Measurements from ENCODE around the gene DNAH10. TPM values are rescaled to one million over a fixed set of nuclear protein-coding genes. Genes with fewer than 3 reads are reported as not detected.
A peak's percentile ranks its signal among the peaks of the same experiment; 100 is the strongest.

Gene DNAH10, protein sequence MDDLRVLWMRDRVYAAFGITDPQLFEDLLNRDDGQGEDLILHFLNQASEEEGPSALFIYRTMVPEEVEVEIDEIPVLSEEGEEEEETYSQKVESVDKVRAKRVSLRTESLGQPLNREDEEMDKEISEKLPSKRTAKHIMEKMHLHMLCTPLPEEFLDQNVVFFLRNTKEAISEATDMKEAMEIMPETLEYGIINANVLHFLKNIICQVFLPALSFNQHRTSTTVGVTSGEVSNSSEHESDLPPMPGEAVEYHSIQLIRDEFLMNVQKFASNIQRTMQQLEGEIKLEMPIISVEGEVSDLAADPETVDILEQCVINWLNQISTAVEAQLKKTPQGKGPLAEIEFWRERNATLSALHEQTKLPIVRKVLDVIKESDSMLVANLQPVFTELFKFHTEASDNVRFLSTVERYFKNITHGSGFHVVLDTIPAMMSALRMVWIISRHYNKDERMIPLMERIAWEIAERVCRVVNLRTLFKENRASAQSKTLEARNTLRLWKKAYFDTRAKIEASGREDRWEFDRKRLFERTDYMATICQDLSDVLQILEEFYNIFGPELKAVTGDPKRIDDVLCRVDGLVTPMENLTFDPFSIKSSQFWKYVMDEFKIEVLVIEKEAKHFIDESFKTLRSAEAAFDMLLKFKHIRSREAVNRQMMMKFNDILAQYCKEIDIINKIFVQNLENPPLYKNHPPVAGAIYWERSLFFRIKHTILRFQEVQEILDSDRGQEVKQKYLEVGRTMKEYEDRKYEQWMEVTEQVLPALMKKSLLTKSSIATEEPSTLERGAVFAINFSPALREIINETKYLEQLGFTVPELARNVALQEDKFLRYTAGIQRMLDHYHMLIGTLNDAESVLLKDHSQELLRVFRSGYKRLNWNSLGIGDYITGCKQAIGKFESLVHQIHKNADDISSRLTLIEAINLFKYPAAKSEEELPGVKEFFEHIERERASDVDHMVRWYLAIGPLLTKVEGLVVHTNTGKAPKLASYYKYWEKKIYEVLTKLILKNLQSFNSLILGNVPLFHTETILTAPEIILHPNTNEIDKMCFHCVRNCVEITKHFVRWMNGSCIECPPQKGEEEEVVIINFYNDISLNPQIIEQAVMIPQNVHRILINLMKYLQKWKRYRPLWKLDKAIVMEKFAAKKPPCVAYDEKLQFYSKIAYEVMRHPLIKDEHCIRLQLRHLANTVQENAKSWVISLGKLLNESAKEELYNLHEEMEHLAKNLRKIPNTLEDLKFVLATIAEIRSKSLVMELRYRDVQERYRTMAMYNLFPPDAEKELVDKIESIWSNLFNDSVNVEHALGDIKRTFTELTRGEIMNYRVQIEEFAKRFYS (N-terminal part only)
- total RNA-seq (2014; rRNA removed; shearing (Covaris generic)) (0.11 and 0.13 TPM in 2 replicates), polyA plus RNA-seq (2016; fragmentation: Nextera tagmentation; extraction: Ambion mirVana) (0.32 and 0.44 TPM in 2 replicates)

DNA sequence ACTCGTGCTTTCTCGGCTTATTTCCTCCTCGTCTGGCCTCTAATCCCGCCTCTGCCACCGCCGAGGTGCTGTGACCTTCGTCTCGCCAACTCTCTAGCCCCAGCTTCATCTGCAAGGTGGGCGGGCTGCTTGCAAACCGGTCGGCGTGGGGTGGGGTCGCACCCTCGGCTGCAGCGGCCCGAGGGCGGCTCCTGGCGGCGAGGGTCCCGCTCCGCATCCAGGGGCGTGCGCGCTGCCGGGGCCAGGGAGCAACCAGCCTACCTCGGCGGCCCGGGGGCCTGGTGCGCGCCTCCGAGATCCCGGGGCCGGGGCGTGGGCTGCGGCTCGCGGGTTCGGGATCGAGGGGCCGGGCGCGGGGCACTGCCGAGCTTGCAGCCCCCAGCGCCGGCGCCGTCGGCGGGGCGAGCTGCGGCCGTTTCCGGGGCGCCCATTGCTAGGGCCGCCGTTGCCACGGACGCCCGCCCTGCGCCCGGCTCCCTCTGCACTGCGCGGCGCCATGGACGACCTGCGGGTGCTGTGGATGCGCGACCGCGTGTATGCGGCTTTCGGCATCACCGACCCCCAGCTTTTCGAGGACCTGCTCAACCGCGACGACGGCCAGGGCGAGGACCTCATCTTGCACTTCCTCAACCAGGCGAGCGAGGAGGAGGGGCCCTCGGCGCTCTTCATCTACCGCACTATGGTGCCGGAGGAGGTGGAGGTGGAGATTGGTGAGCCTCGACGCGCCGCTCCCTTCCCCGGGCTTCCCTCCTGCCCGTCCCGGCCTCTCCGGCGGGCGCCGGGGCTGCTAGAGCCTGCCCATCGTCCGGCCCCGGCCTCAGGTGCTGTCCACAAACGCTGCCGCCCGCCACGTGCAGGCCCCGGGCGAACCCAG lies at the start of gene DNAH10:
DNAH10 (plus strand) TSS at position 461 of the 874 bp plus-strand sequence; CDS start at position 497, 36 bp downstream.
- Histone ChIP-seq H3K27ac (no peak within 1 kb of the TSS), H3K9ac (no peak within 1 kb of the TSS), H3F3A (ENCODE audit: insufficient read depth) (no peaks in the 10 kb centered on the region), H3K79me2 (ENCODE audit: insufficient read depth) (no peaks in the 10 kb centered on the region), H2AFZ (peak within 1 kb of the TSS; percentile 68), H3K4me1 (ENCODE audit: insufficient read depth) (0 out of 2 replicates have a peak, but pooled peaks cover 3% of the 10 kb centered on the region), H3K36me3 (ENCODE audit: low read depth) (peaks cover 6% of the 10 kb centered on the region; the same call in 1 of the 2 replicates), H3K27me3 (replicated peaks; ENCODE audit: insufficient read depth) (no peaks in the 10 kb centered on the region), H3K4me2 (ENCODE audit: unreplicated experiment) (peak within 1 kb of the TSS; percentile 61), H3K9me2 (ENCODE audit: insufficient read depth) (no peaks in the 10 kb centered on the region), H4K20me1 (ENCODE audit: insufficient read depth) (no peaks in the 10 kb centered on the region), H3K9me3 (ENCODE audit: low read depth) (no peaks in the 10 kb centered on the region), H3K4me3 (peak within 1 kb of the TSS; percentile 61)
- 7 to 9% methylated on average over 61 to 89 of the region's 105 CpGs for WGBS, 2 experiments (ENCODE audit: low coverage in 1 of 2, low lambda C conversion rate in 2 of 2, missing lambda C conversion rate in 2 of 2)
- no peak for TF ChIP-seq EZH2 (IDR thresholded peaks at IDR 0.05; ENCODE audit: insufficient read depth, poor library complexity, severe bottlenecking)
- TF ChIP-seq EZH2phosphoT487 (IDR thresholded peaks at IDR 0.05; ENCODE audit: insufficient read depth, low read depth) = no peak
- in situ Hi-C loops (cut with MboI) = no loop called here
- DNase-seq = peak; percentile 52

DNA sequence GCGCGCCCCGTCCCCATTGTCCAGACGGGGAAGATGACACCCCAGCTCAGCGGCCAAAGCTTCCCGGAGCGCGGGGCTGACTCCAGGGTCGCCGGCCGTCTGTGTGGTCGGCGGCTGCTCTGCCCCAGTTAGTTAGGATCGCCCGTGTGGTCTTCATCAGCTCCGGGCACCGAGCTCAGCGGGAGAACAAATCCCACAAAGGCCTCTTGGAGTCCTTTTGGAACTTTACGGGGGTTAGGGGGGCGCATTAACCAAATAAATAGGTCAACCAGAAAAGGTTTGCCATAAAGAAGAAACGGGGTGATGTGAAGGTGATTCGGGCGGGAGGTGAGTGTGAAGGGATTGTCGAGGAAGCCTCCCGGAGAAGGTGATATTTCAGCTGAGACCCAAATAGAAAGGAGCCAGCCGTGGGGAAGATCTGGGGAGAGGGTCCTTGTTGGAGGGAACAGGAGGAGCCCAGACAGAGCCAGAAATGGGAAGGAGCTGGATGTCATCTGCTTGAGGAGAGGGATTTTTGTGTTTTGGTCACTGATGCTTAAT lies 49.3 kb upstream of the DNAH10 start:
- Histone ChIP-seq H3K9me3 (ENCODE audit: low read depth) (no peaks in the 10 kb centered on the region), H3K4me2 (ENCODE audit: unreplicated experiment) (peak overlapping the region; percentile 91), H3K9ac (peak overlapping the region; percentile 87), H3K36me3 (ENCODE audit: low read depth) (no peaks in the 10 kb centered on the region), H3K4me1 (ENCODE audit: insufficient read depth) (peaks cover 13% of the 10 kb centered on the region; the same call in 1 of the 2 replicates), H3K27ac (peak overlapping the region; percentile 14), H2AFZ (peak overlapping the region; percentile 82), H3K9me2 (ENCODE audit: insufficient read depth) (no peaks in the 10 kb centered on the region), H4K20me1 (ENCODE audit: insufficient read depth) (no peaks in the 10 kb centered on the region), H3K79me2 (ENCODE audit: insufficient read depth) (peaks cover 47% of the 10 kb centered on the region), H3K27me3 (replicated peaks; ENCODE audit: insufficient read depth) (no peaks in the 10 kb centered on the region), H3K4me3 (peak overlapping the region; percentile 90), H3F3A (ENCODE audit: insufficient read depth) (peaks cover 21% of the 10 kb centered on the region; the same call in 1 of the 2 replicates)
- peak; percentile 45 for DNase-seq
- TF ChIP-seq EZH2 (IDR thresholded peaks at IDR 0.05; ENCODE audit: insufficient read depth, poor library complexity, severe bottlenecking) = no peak
- no peak for TF ChIP-seq EZH2phosphoT487 (IDR thresholded peaks at IDR 0.05; ENCODE audit: insufficient read depth, low read depth)
- 2 to 3% methylated on average over 18 to 26 of the region's 26 CpGs for WGBS, 2 experiments (ENCODE audit: low coverage in 1 of 2, low lambda C conversion rate in 2 of 2, missing lambda C conversion rate in 2 of 2)
- in situ Hi-C loops (cut with MboI) = no loop called here

DNA sequence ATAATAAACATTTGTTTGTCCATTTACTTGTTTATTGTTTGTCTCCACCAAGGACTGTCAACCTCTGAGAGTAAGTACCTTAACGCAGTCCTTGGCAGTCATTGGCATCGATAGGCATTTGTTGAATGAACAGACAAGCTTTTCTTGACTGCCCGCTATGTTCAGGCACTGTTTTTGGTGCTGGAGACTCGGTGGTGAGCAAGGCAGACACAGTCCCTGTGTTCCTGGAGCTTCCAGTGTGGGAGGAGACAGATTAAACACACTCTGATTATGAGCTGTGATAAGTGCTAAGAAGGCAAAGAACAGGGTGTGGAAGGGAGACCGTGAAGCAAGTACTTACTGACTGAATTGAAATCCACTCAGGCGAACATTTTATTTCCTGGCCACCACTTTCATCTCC lies 48.7 kb upstream of the DNAH10 start:
- H3K9me3 ChIP-seq (ENCODE audit: low read depth) = no peaks in the 10 kb centered on the region
- WGBS, 2 experiments (ENCODE audit: low coverage in 1 of 2, low lambda C conversion rate in 2 of 2, missing lambda C conversion rate in 2 of 2) = 34 to 35% methylated on average over 6 of the region's 6 CpGs

More for the DNA sequence above, 48.7 kb upstream of the DNAH10 start:
- Histone ChIP-seq H3K9me2 (ENCODE audit: insufficient read depth) (no peaks in the 10 kb centered on the region), H3K36me3 (ENCODE audit: low read depth) (no peaks in the 10 kb centered on the region), H4K20me1 (ENCODE audit: insufficient read depth) (no peaks in the 10 kb centered on the region), H3K4me2 (ENCODE audit: unreplicated experiment) (peak overlapping the region; percentile 91), H2AFZ (peak overlapping the region; percentile 82), H3K79me2 (ENCODE audit: insufficient read depth) (peaks cover 52% of the 10 kb centered on the region), H3K4me1 (ENCODE audit: insufficient read depth) (peaks cover 13% of the 10 kb centered on the region; the same call in 1 of the 2 replicates), H3K4me3 (peak overlapping the region; percentile 90), H3K9ac (peak overlapping the region; percentile 87), H3F3A (ENCODE audit: insufficient read depth) (peaks cover 21% of the 10 kb centered on the region; the same call in 1 of the 2 replicates), H3K27me3 (replicated peaks; ENCODE audit: insufficient read depth) (no peaks in the 10 kb centered on the region), H3K27ac (no peak overlapping the region; the same call in 1 of the 2 replicates)
- no peak for TF ChIP-seq EZH2 (IDR thresholded peaks at IDR 0.05; ENCODE audit: insufficient read depth, poor library complexity, severe bottlenecking)
- no peak for TF ChIP-seq EZH2phosphoT487 (IDR thresholded peaks at IDR 0.05; ENCODE audit: insufficient read depth, low read depth)
- peak; percentile 48 for DNase-seq
- in situ Hi-C loops (cut with MboI) = no loop called here
